ENCODE data around the gene MRFAP1L1.

Gene MRFAP1L1

GRCh38 chr4:6734165-6734786 lies 24.6 kb upstream of the MRFAP1L1 start:
- no CpG with 5 or more reads among the region's 16 CpGs for WGBS (ENCODE audit: insufficient coverage, insufficient read length)
- no peak for DNase-seq (ENCODE audit: low read depth, low spot score)
- H3K27ac ChIP-seq (ENCODE audit: low read length) = no peak overlapping the region

GRCh38 chr4:6733358-6734164 lies 23.9 kb upstream of the MRFAP1L1 start:
- Histone ChIP-seq H3K4me3 (ENCODE audit: low read length) (no peak overlapping the region), H3K9me3 (ENCODE audit: control insufficient read depth, insufficient read depth, low read length) (no peaks in the 10 kb centered on the region), H3K27ac (ENCODE audit: low read length) (no peak overlapping the region), H3K4me1 (ENCODE audit: control insufficient read depth, insufficient read depth, low read length) (no peaks in the 10 kb centered on the region), H3K36me3 (ENCODE audit: control insufficient read depth, insufficient read depth, low read length) (no peaks in the 10 kb centered on the region), H3K27me3 (ENCODE audit: control insufficient read depth, insufficient read depth, low read length) (no peaks in the 10 kb centered on the region)
- DNase-seq (ENCODE audit: low read depth, low spot score) = no peak
- no CpG with 5 or more reads among the region's 27 CpGs for WGBS (ENCODE audit: insufficient coverage, insufficient read length)

More at GRCh38 chr4:6734165-6734786, 24.6 kb upstream of the MRFAP1L1 start:
- H3K36me3 ChIP-seq (ENCODE audit: control insufficient read depth, insufficient read depth, low read length) = no peaks in the 10 kb centered on the region
- H3K9me3 ChIP-seq (ENCODE audit: control insufficient read depth, insufficient read depth, low read length) = no peaks in the 10 kb centered on the region
- H3K4me3 ChIP-seq (ENCODE audit: low read length) = no peak overlapping the region
- H3K4me1 ChIP-seq (ENCODE audit: control insufficient read depth, insufficient read depth, low read length) = no peaks in the 10 kb centered on the region
- H3K27me3 ChIP-seq (ENCODE audit: control insufficient read depth, insufficient read depth, low read length) = no peaks in the 10 kb centered on the region

GRCh38 chr4:6732441-6733357 lies 23.0 kb upstream of the MRFAP1L1 start:
- H3K9me3 ChIP-seq (ENCODE audit: control insufficient read depth, insufficient read depth, low read length) = no peaks in the 10 kb centered on the region
- no peaks in the 10 kb centered on the region for H3K27me3 ChIP-seq (ENCODE audit: control insufficient read depth, insufficient read depth, low read length)
- no peak overlapping the region for H3K4me3 ChIP-seq (ENCODE audit: low read length)
- H3K4me1 ChIP-seq (ENCODE audit: control insufficient read depth, insufficient read depth, low read length) = no peaks in the 10 kb centered on the region
- WGBS (ENCODE audit: insufficient coverage, insufficient read length) = no CpG with 5 or more reads among the region's 21 CpGs
- H3K27ac ChIP-seq (ENCODE audit: low read length) = no peak overlapping the region
- no peak for DNase-seq (ENCODE audit: low read depth, low spot score)
- no peaks in the 10 kb centered on the region for H3K36me3 ChIP-seq (ENCODE audit: control insufficient read depth, insufficient read depth, low read length)

- no peak overlapping the region for H3K27ac ChIP-seq (ENCODE audit: low read length)
- no CpG with 5 or more reads among the region's 6 CpGs for WGBS (ENCODE audit: insufficient coverage, insufficient read length)
- no peak overlapping the region for H3K4me3 ChIP-seq (ENCODE audit: low read length)
- DNase-seq (ENCODE audit: low read depth, low spot score) = no peak
- no peaks in the 10 kb centered on the region for H3K27me3 ChIP-seq (ENCODE audit: control insufficient read depth, insufficient read depth, low read length)
- no peaks in the 10 kb centered on the region for H3K36me3 ChIP-seq (ENCODE audit: control insufficient read depth, insufficient read depth, low read length)
- no peaks in the 10 kb centered on the region for H3K4me1 ChIP-seq (ENCODE audit: control insufficient read depth, insufficient read depth, low read length)
- H3K9me3 ChIP-seq (ENCODE audit: control insufficient read depth, insufficient read depth, low read length) = no peaks in the 10 kb centered on the region
These were observed 22.1 kb upstream of the MRFAP1L1 start for GRCh38 chr4:6731780-6732179.

DNA sequence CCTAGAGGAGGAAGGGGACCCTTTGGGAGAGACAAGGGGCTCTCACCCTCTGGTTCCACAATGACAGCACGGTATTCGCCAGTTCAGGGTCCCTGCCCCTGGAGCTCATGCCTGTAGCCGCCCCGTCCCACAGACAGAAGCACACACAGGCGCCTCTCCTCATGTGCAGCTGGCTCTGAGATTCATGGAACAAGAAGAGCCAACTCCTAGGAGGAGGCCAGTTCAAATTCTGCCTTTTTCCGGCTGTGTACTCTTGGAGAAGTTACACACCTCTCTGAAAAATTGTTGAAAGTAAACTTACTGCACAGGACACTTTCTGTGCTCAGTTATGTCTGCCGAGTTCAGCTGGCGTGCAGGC lies 21.6 kb upstream of the MRFAP1L1 start:
- no peaks in the 10 kb centered on the region for H3K27me3 ChIP-seq (ENCODE audit: control insufficient read depth, insufficient read depth, low read length)
- no CpG with 5 or more reads among the region's 8 CpGs for WGBS (ENCODE audit: insufficient coverage, insufficient read length)
- no peak overlapping the region for H3K27ac ChIP-seq (ENCODE audit: low read length)
- no peak for DNase-seq (ENCODE audit: low read depth, low spot score)
- H3K4me1 ChIP-seq (ENCODE audit: control insufficient read depth, insufficient read depth, low read length) = no peaks in the 10 kb centered on the region
- no peak overlapping the region for H3K4me3 ChIP-seq (ENCODE audit: low read length)
- H3K9me3 ChIP-seq (ENCODE audit: control insufficient read depth, insufficient read depth, low read length) = no peaks in the 10 kb centered on the region
- H3K36me3 ChIP-seq (ENCODE audit: control insufficient read depth, insufficient read depth, low read length) = no peaks in the 10 kb centered on the region

- no CpG with 5 or more reads among the region's 20 CpGs for WGBS (ENCODE audit: insufficient coverage, insufficient read length)
- no peaks in the 10 kb centered on the region for H3K4me1 ChIP-seq (ENCODE audit: control insufficient read depth, insufficient read depth, low read length)
- no peak overlapping the region for H3K27ac ChIP-seq (ENCODE audit: low read length)
- H3K4me3 ChIP-seq (ENCODE audit: low read length) = no peak overlapping the region
- no peaks in the 10 kb centered on the region for H3K36me3 ChIP-seq (ENCODE audit: control insufficient read depth, insufficient read depth, low read length)
- no peaks in the 10 kb centered on the region for H3K27me3 ChIP-seq (ENCODE audit: control insufficient read depth, insufficient read depth, low read length)
- no peaks in the 10 kb centered on the region for H3K9me3 ChIP-seq (ENCODE audit: control insufficient read depth, insufficient read depth, low read length)
- DNase-seq (ENCODE audit: low read depth, low spot score) = no peak
These were observed 21.1 kb upstream of the MRFAP1L1 start for GRCh38 chr4:6730603-6731317.

GRCh38 chr4:6728320-6729029 lies 18.8 kb upstream of the MRFAP1L1 start:
- Histone ChIP-seq H3K27me3 (ENCODE audit: control insufficient read depth, insufficient read depth, low read length) (no peaks in the 10 kb centered on the region), H3K27ac (ENCODE audit: low read length) (no peak overlapping the region), H3K4me3 (ENCODE audit: low read length) (no peak overlapping the region), H3K36me3 (ENCODE audit: control insufficient read depth, insufficient read depth, low read length) (no peaks in the 10 kb centered on the region), H3K9me3 (ENCODE audit: control insufficient read depth, insufficient read depth, low read length) (no peaks in the 10 kb centered on the region), H3K4me1 (ENCODE audit: control insufficient read depth, insufficient read depth, low read length) (no peaks in the 10 kb centered on the region)
- no peak for DNase-seq (ENCODE audit: low read depth, low spot score)
- no CpG with 5 or more reads among the region's 15 CpGs for WGBS (ENCODE audit: insufficient coverage, insufficient read length)

- no peaks in the 10 kb centered on the region for H3K27me3 ChIP-seq (ENCODE audit: control insufficient read depth, insufficient read depth, low read length)
- DNase-seq (ENCODE audit: low read depth, low spot score) = no peak
- no peak overlapping the region for H3K27ac ChIP-seq (ENCODE audit: low read length)
- no peak overlapping the region for H3K4me3 ChIP-seq (ENCODE audit: low read length)
- H3K36me3 ChIP-seq (ENCODE audit: control insufficient read depth, insufficient read depth, low read length) = no peaks in the 10 kb centered on the region
- H3K9me3 ChIP-seq (ENCODE audit: control insufficient read depth, insufficient read depth, low read length) = no peaks in the 10 kb centered on the region
- no CpG with 5 or more reads among the region's 3 CpGs for WGBS (ENCODE audit: insufficient coverage, insufficient read length)
- H3K4me1 ChIP-seq (ENCODE audit: control insufficient read depth, insufficient read depth, low read length) = no peaks in the 10 kb centered on the region
These were observed 18.2 kb upstream of the MRFAP1L1 start for GRCh38 chr4:6727943-6728250.

GRCh38 chr4:6727081-6727942 lies 17.6 kb upstream of the MRFAP1L1 start:
- Histone ChIP-seq H3K4me1 (ENCODE audit: control insufficient read depth, insufficient read depth, low read length) (no peaks in the 10 kb centered on the region), H3K36me3 (ENCODE audit: control insufficient read depth, insufficient read depth, low read length) (no peaks in the 10 kb centered on the region), H3K27me3 (ENCODE audit: control insufficient read depth, insufficient read depth, low read length) (no peaks in the 10 kb centered on the region), H3K4me3 (ENCODE audit: low read length) (no peak overlapping the region), H3K27ac (ENCODE audit: low read length) (no peak overlapping the region), H3K9me3 (ENCODE audit: control insufficient read depth, insufficient read depth, low read length) (no peaks in the 10 kb centered on the region)
- no peak for DNase-seq (ENCODE audit: low read depth, low spot score)
- WGBS (ENCODE audit: insufficient coverage, insufficient read length) = no CpG with 5 or more reads among the region's 31 CpGs
